GM12873 (cell line): Measurements from ENCODE around the gene SLC22A7.

Experiments
- CTCF ChIP-seq: IDR thresholded peaks from 2 replicates; pipeline ENCODE4 v1.5.1; 2012; ENCODE audit warnings: low read depth, mild to moderate bottlenecking, moderate library complexity, low read length, control low read depth; ENCODE audit not compliant: insufficient read depth; ENCODE audit errors: missing control alignments

Gene SLC22A7

GRCh38 chr6:43274916-43275597 is 23.0 kb upstream of the SLC22A7 start:
- no peak for TF ChIP-seq CTCF

GRCh38 chr6:43275801-43276576 is 22.1 kb upstream of the SLC22A7 start:
- TF ChIP-seq CTCF, result no peak

GRCh38 chr6:43276577-43277305 is 21.3 kb upstream of the SLC22A7 start:
- TF ChIP-seq CTCF, result no peak

GRCh38 chr6:43277306-43277642 is 20.8 kb upstream of the SLC22A7 start:
- TF ChIP-seq CTCF, result no peak

- TF ChIP-seq CTCF, result no peak
Observed at GRCh38 chr6:43277643-43278523, 20.2 kb upstream of the SLC22A7 start.

GRCh38 chr6:43278524-43279078 is 19.5 kb upstream of the SLC22A7 start:
- no peak for TF ChIP-seq CTCF
